GM21367 (cell line): ENCODE results near the gene GUSB.

Experiments
- ATAC-seq: cut with Tn5 transposase; IDR thresholded peaks from one replicate; pipeline ENCODE4 v1.9.1; 2021; ENCODE audit not compliant: unreplicated experiment

The GUSB gene

GRCh38 chr7:65931685-65932084, 50.3 kb downstream of the GUSB start:
- no peak for ATAC-seq

GRCh38 chr7:65927489-65928448, 54.2 kb downstream of the GUSB start:
- no peak for ATAC-seq

- ATAC-seq = no peak
Observed at GRCh38 chr7:65926588-65926987, 55.4 kb downstream of the GUSB start.

- ATAC-seq = no peak
Observed at GRCh38 chr7:65925040-65925439, 57.0 kb downstream of the GUSB start.

- ATAC-seq = no peak
Observed at GRCh38 chr7:65924193-65924592, 57.8 kb downstream of the GUSB start.

GRCh38 chr7:65923316-65923715, 58.7 kb downstream of the GUSB start:
- no peak for ATAC-seq

GRCh38 chr7:65915921-65916657, 65.9 kb downstream of the GUSB start:
- ATAC-seq = no peak

GRCh38 chr7:65912237-65912636, 69.8 kb downstream of the GUSB start:
- ATAC-seq = no peak
